ENCODE data around the gene LAMTOR2. TPM values are rescaled to one million over a fixed set of nuclear protein-coding genes. Genes with fewer than 3 reads are reported as not detected.

The LAMTOR2 gene
- 100 to 1,000 TPM in 1 of 2 donors, 10 to 100 TPM in 1; 84.4 to 101 TPM for total RNA-seq
- 74.4 TPM for polyA plus RNA-seq (2013, experiment 1 of 2)
- polyA plus RNA-seq (2013, experiment 2 of 2) = 67.3 TPM
- long read RNA-seq, experiment 1, transcript LAMTOR2-203 (4 exons, 655 nt) = major isoform, 48 of 57 reads
- long read RNA-seq, experiment 1, partial matches to known transcripts = 2 of 57 reads
- long read RNA-seq, experiment 1, other reads (novel, unspliced or antisense) = 5 of 57 reads
- long read RNA-seq, experiment 2, transcript LAMTOR2-203 (4 exons, 655 nt) = major isoform, 103 of 114 reads
- long read RNA-seq, experiment 2, partial matches to known transcripts = 0 of 114 reads
- long read RNA-seq, experiment 2, other reads (novel, unspliced or antisense) = 5 of 114 reads
- long read RNA-seq, experiment 3, transcript LAMTOR2-203 (4 exons, 655 nt) = major isoform, 25 of 33 reads
- long read RNA-seq, experiment 3, partial matches to known transcripts = 0 of 33 reads
- long read RNA-seq, experiment 3, other reads (novel, unspliced or antisense) = 4 of 33 reads
- long read RNA-seq, experiment 4, partial matches to known transcripts = 0 of 3 reads
- long read RNA-seq, experiment 4, other reads (novel, unspliced or antisense) = 1 of 3 reads

GRCh38 chr1:156054500-156055280 lies at the start of gene LAMTOR2:
Gene LAMTOR2, plus strand, starts transcription at chr1:156054782. Its CDS starts 108 bp downstream, at chr1:156054890.
- peaks cover 27% of the 10 kb centered on the region for H3K36me3 ChIP-seq (ENCODE audit: control insufficient read depth, insufficient read depth, low read length)
- H3K27ac Mint-ChIP-seq = peak within 1 kb of the TSS; percentile 97
- H3K4me3 Mint-ChIP-seq = peak within 1 kb of the TSS; percentile 93
- peaks cover 31% of the 10 kb centered on the region for H3K4me1 Mint-ChIP-seq
- H3K9me3 ChIP-seq (ENCODE audit: control insufficient read depth, low read length) = no peaks in the 10 kb centered on the region
- H3K27me3 Mint-ChIP-seq (ENCODE audit: insufficient read depth) = no peaks in the 10 kb centered on the region
- H3K9me3 Mint-ChIP-seq = no peaks in the 10 kb centered on the region
- H3K36me3 Mint-ChIP-seq (ENCODE audit: low read depth) = peaks cover 20% of the 10 kb centered on the region
- peak within 1 kb of the TSS; percentile 100 for H3K27ac ChIP-seq (ENCODE audit: low read depth, low read length)
- H3K4me1 ChIP-seq (ENCODE audit: control insufficient read depth, insufficient read depth, low read length) = peaks cover 4% of the 10 kb centered on the region
- peak within 1 kb of the TSS; percentile 94 for H3K9ac ChIP-seq (ENCODE audit: extremely low read depth, low read length, poor library complexity, severe bottlenecking)
- no peaks in the 10 kb centered on the region for H3K27me3 ChIP-seq (ENCODE audit: control insufficient read depth, insufficient read depth, low read length, poor library complexity, severe bottlenecking)
- DNase-seq = peak; percentile 100
- TF ChIP-seq CTCF (conservative IDR thresholded peaks at IDR 0.05) = no peak
- H3K4me3 ChIP-seq (ENCODE audit: low read length) = peak within 1 kb of the TSS; percentile 96
- 0% methylated on average over 33 to 53 of the region's 53 CpGs for WGBS, 2 experiments (ENCODE audit: insufficient coverage in 1 of 2, insufficient read length in 1 of 2)

GRCh38 chr1:156004843-156005584 lies 49.6 kb upstream of the LAMTOR2 start:
- Histone ChIP-seq H3K27me3 (ENCODE audit: control insufficient read depth, insufficient read depth, low read length, poor library complexity, severe bottlenecking) (no peaks in the 10 kb centered on the region), H3K4me1 (ENCODE audit: control insufficient read depth, insufficient read depth, low read length) (peaks cover 4% of the 10 kb centered on the region), H3K4me3 (ENCODE audit: low read length) (no peak overlapping the region), H3K36me3 (ENCODE audit: control insufficient read depth, insufficient read depth, low read length) (peaks cover 23% of the 10 kb centered on the region), H3K27ac (ENCODE audit: low read depth, low read length) (no peak overlapping the region), H3K9ac (ENCODE audit: extremely low read depth, low read length, poor library complexity, severe bottlenecking) (no peak overlapping the region), H3K9me3 (ENCODE audit: control insufficient read depth, low read length) (no peaks in the 10 kb centered on the region)
- Mint-ChIP-seq H3K4me3 (no peak overlapping the region), H3K9me3 (no peaks in the 10 kb centered on the region), H3K36me3 (ENCODE audit: low read depth) (peaks cover 20% of the 10 kb centered on the region), H3K27me3 (ENCODE audit: insufficient read depth) (no peaks in the 10 kb centered on the region), H3K4me1 (peaks cover 8% of the 10 kb centered on the region), H3K27ac (peak overlapping the region; percentile 55)
- no peak for TF ChIP-seq CTCF (conservative IDR thresholded peaks at IDR 0.05)
- WGBS, 2 experiments (ENCODE audit: insufficient coverage in 1 of 2, insufficient read length in 1 of 2) = 85 to 100% methylated on average over 3 to 4 of the region's 4 CpGs
- DNase-seq = no peak

All from endodermal cell (in vitro differentiated cells).